ENCODE results near the gene PSMD6. TPM values are rescaled to one million over a fixed set of nuclear protein-coding genes. Genes with fewer than 3 reads are reported as not detected.

PSMD6 gene
- total RNA-seq, 1 donor from 2014 or later = 81.5 TPM

- no peak for DNase-seq (ENCODE audit: low read depth in 2 of 2)
Measured at GRCh38 chr3:63979093-63979885, 44.0 kb downstream of the PSMD6 start.

- no peak for DNase-seq (ENCODE audit: low read depth in 2 of 2)
Measured at GRCh38 chr3:63977893-63978292, 45.4 kb downstream of the PSMD6 start.

- no peak for DNase-seq (ENCODE audit: low read depth in 2 of 2)
Measured at GRCh38 chr3:63976872-63977200, 46.5 kb downstream of the PSMD6 start.

GRCh38 chr3:63976161-63976871 is 47.0 kb downstream of the PSMD6 start:
- peak; percentile 14 to 43 for DNase-seq (ENCODE audit: low read depth in 2 of 2)

GRCh38 chr3:63975723-63976122 is 47.6 kb downstream of the PSMD6 start:
- DNase-seq (ENCODE audit: low read depth in 2 of 2) = peak; percentile 12 to 44

- DNase-seq (ENCODE audit: low read depth in 2 of 2) = no peak
Measured at GRCh38 chr3:63974451-63974850, 48.8 kb downstream of the PSMD6 start.

- no peak for DNase-seq (ENCODE audit: low read depth in 2 of 2)
Measured at GRCh38 chr3:63973406-63973805, 49.9 kb downstream of the PSMD6 start.

- DNase-seq (ENCODE audit: low read depth in 2 of 2) = no peak
Measured at GRCh38 chr3:63972987-63973386, 50.3 kb downstream of the PSMD6 start.

GRCh38 chr3:63972196-63972595 is 51.1 kb downstream of the PSMD6 start:
- peak in 1 of 2 donors; percentile 13 for DNase-seq (ENCODE audit: low read depth in 2 of 2)

- DNase-seq (ENCODE audit: low read depth in 2 of 2) = no peak
Measured at GRCh38 chr3:63970631-63971475, 52.4 kb downstream of the PSMD6 start.

GRCh38 chr3:63969876-63970275 is 53.4 kb downstream of the PSMD6 start:
- no peak for DNase-seq (ENCODE audit: low read depth in 2 of 2)

- DNase-seq (ENCODE audit: low read depth in 2 of 2) = no peak
Measured at GRCh38 chr3:63968612-63969350, 54.5 kb downstream of the PSMD6 start.

- peak; percentile 43 to 47 for DNase-seq (ENCODE audit: low read depth in 2 of 2)
Measured at GRCh38 chr3:63967675-63968611, 55.4 kb downstream of the PSMD6 start.

GRCh38 chr3:63966871-63967270 is 56.4 kb downstream of the PSMD6 start:
- no peak for DNase-seq (ENCODE audit: low read depth in 2 of 2)

GRCh38 chr3:63966007-63966406 is 57.3 kb downstream of the PSMD6 start:
- no peak for DNase-seq (ENCODE audit: low read depth in 2 of 2)

GRCh38 chr3:63964681-63965485 is 58.4 kb downstream of the PSMD6 start:
- DNase-seq (ENCODE audit: low read depth in 2 of 2) = no peak

GRCh38 chr3:63963496-63963895 is 59.8 kb downstream of the PSMD6 start:
- DNase-seq (ENCODE audit: low read depth in 2 of 2) = no peak

GRCh38 chr3:63961891-63962290 is 61.4 kb downstream of the PSMD6 start:
- DNase-seq (ENCODE audit: low read depth in 2 of 2) = peak; percentile 63 to 72

All from lung microvascular endothelial cell (primary cell).